Motor neuron (in vitro differentiated cells): ENCODE results near the gene AKR1D1. TPM values are rescaled to one million over a fixed set of nuclear protein-coding genes. Genes with fewer than 3 reads are reported as not detected.
"Not testable (repeated sequence)": the region's sequence is repeated elsewhere in the genome, so short reads cannot be mapped to it uniquely, and the experiment has no call there.

Source experiments
- ATAC-seq, 8 experiments: fragments of 200-7000 bp; cut with Tn5 transposase; replicated peaks in 6 of 8; 2 replicates each; pipeline ENCODE4 v1.8.0; 2021; ENCODE audit warnings: mild to moderate bottlenecking in 8 of 8, moderate library complexity in 8 of 8
- H3K27ac ChIP-seq, 2 donors: fragments of 250-450 bp; sonication (Bioruptor Pico); 2 replicates each; pipeline ENCODE4 v1.9.0; 2021; ENCODE audit warnings: antibody characterized with exemption in 2 of 2, mild to moderate bottlenecking in 2 of 2, moderate library complexity in 1 of 2
- H3K4me1 ChIP-seq, 2 donors: fragments of 250-450 bp; sonication (Bioruptor Pico); replicated peaks in 1 of 2; 2 replicates each; pipeline ENCODE4 v1.6.1; 2021; ENCODE audit warnings: antibody characterized with exemption in 2 of 2, mild to moderate bottlenecking in 2 of 2, moderate library complexity in 1 of 2
- H3K4me3 ChIP-seq, 5 donors: fragments of 250-450 bp; sonication (Bioruptor Pico); 2 replicates each; pipeline ENCODE4 v1.9.0; 2021; ENCODE audit warnings: antibody characterized with exemption in 5 of 5, mild to moderate bottlenecking in 5 of 5, moderate library complexity in 4 of 5
- WGBS, 10 experiments: fragments of 450-650 bp; shearing (Covaris generic); methylation state at CpG; one replicate each; pipeline ENCODE4 v1.0.0; 2022; 5-methylcytosine and 5-hydroxymethylcytosine counted together
- in situ Hi-C, 9 experiments: fragments of 400-800 bp; cut with MboI; loops; one replicate each; pipeline ENCODE4 v1.15.0; 2021; ENCODE audit warnings: low sequenced_read_pairs in 9 of 9, low pct_unique_long_range_greater_than_20kb in 2 of 9; ENCODE audit not compliant: unreplicated experiment in 9 of 9
- total RNA-seq, 8 experiments: library from RNA; unstranded; fragments of 300-600 nt; gene quantifications; 2 replicates each; pipeline versions ENCODE4 v1.2.3 to v1.2.4, GENCODE V29; 2022

Gene AKR1D1, protein sequence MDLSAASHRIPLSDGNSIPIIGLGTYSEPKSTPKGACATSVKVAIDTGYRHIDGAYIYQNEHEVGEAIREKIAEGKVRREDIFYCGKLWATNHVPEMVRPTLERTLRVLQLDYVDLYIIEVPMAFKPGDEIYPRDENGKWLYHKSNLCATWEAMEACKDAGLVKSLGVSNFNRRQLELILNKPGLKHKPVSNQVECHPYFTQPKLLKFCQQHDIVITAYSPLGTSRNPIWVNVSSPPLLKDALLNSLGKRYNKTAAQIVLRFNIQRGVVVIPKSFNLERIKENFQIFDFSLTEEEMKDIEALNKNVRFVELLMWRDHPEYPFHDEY
- under 1 TPM in 6 of 8 experiments, not detected in 2; 0.05 to 0.88 (median 0.26) TPM for total RNA-seq

- ATAC-seq: no peak
- Histone ChIP-seq H3K4me1 (no peaks in the 10 kb centered on the region), H3K27ac (no peak within 1 kb of the TSS), H3K4me3 (no peak within 1 kb of the TSS)
- 0 to 100% (median 62%) methylated on average over 1 to 3 of the region's 3 CpGs for WGBS, 10 experiments
- in situ Hi-C loops: no loop called here
Observed at GRCh38 chr7:138076196-138076595, at the start of gene AKR1D1. TSS of gene AKR1D1 (plus strand) at chr7:138076459. CDS start at chr7:138076519, 60 bp downstream.

GRCh38 chr7:138027100-138027499 lies 49.2 kb upstream of the AKR1D1 start:
- no peak for ATAC-seq
- Histone ChIP-seq H3K4me3 (no peak overlapping the region), H3K4me1 (no peaks in the 10 kb centered on the region), H3K27ac (no peak overlapping the region)
- 0 to 80% (median 24%) methylated on average over 1 to 2 of the region's 2 CpGs; no CpG with 5 or more reads in 2 of the 10 experiments for WGBS, 10 experiments
- in situ Hi-C loops: no loop called here

DNA sequence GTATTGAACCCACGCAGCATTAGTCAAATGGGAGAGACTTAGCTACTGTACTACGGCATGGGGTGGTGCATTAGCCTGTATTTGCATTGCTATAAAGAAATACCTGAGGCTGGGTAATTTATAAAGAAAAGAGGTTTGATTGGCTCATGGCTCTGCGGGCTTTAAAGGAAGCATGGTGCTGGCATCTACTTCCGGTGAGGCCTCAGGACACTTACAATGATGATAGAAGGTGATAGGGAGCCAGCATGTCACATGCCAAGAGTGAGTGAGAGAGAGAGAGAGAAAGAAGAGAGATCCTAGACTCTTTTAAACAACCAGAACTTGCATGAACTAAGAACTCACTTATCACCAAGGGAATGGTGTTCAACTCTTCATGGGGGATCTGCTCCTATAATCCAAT lies 47.1 kb upstream of the AKR1D1 start:
- in situ Hi-C loops: no loop called here
- no peak overlapping the region for H3K27ac ChIP-seq
- no peak for ATAC-seq

GRCh38 chr7:138029941-138030340 lies 46.3 kb upstream of the AKR1D1 start:
- Histone ChIP-seq H3K4me3 (no peak overlapping the region), H3K4me1 (no peaks in the 10 kb centered on the region), H3K27ac (no peak overlapping the region)
- in situ Hi-C loops: no loop called here
- WGBS, 10 experiments: 17 to 100% (median 83%) methylated on average over 1 to 2 of the region's 2 CpGs; no CpG with 5 or more reads in 2 of the 10 experiments
- peak in 4 of 8 experiments; percentile 19 to 41 (median 26) for ATAC-seq

More for the DNA sequence above, 47.1 kb upstream of the AKR1D1 start:
- 43 to 100% (median 91%) methylated on average over 1 to 4 of the region's 4 CpGs; no CpG with 5 or more reads in 2 of the 10 experiments for WGBS, 10 experiments
- Histone ChIP-seq H3K4me3 (no peak overlapping the region), H3K4me1 (no peaks in the 10 kb centered on the region)

DNA sequence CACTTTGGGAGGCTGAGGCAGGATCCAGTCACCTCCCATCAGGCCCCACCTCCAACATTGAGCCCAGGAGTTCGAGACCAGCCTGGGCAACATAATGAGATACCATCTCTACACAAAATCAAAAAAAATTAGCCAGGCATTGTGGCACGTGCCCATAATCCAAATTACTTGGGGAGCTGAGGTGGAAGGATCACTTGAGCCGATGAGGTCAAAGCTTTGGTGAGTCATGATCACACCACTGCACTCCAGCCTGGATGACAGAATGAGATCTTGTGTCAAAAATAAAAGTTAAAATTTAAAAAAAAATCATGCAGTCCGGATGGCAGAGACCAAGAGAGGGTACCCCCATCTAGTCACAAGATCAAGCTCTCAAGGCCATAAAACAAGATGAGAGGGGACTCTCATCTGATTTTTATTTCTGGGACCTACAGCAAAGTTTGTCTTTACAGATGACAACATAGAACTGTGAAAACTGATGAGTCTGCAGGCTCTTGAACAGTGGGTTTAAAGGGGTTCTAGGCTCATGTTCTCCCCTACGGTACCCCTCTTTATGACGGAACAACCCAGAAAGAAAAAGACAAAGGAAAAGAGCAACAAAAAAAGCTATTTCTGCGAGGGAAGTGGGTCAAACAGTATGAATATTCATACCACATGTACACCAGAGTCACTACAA lies 45.4 kb upstream of the AKR1D1 start:
- in situ Hi-C loops: no loop called here
- peak in 7 of 8 experiments; percentile 56 to 93 (median 72) for ATAC-seq
- Histone ChIP-seq H3K27ac (no peak overlapping the region), H3K4me3 (no peak overlapping the region), H3K4me1 (no peaks in the 10 kb centered on the region)
- 5 to 100% (median 86%) methylated on average over 1 to 7 of the region's 7 CpGs; no CpG with 5 or more reads in 1 of the 10 experiments for WGBS, 10 experiments

GRCh38 chr7:138032186-138032585 lies 44.1 kb upstream of the AKR1D1 start:
- Histone ChIP-seq H3K4me1 (no peaks in the 10 kb centered on the region), H3K4me3 (no peak overlapping the region), H3K27ac (no peak overlapping the region)
- in situ Hi-C loops: no loop called here
- ATAC-seq: no peak

- no peaks in the 10 kb centered on the region for H3K4me1 ChIP-seq
- no peak for ATAC-seq
- WGBS, 10 experiments: 19 to 100% (median 83%) methylated on average over 1 to 3 of the region's 3 CpGs
- no peak overlapping the region for H3K27ac ChIP-seq
- no peak overlapping the region for H3K4me3 ChIP-seq
- in situ Hi-C loops: no loop called here
Observed at GRCh38 chr7:138032770-138033169, 43.5 kb upstream of the AKR1D1 start.

DNA sequence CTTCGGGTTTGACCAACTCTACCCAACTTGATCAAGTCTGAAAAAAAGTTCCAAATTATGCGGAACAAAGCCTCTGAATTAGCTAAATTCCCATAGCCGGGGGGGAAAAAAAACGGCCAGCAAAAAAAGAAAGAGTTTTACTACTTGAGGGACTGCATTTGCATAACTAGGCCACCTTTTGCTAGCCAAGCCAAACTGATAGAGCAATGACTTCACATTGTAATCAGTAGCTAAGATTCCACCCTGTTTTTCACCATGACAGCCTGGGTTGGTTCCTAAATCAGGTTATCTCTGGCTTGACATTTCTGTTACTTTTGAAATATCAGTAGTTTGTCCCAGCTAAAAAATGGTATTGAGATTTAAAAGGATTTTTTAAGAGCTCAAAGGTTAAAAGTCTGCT lies 43.0 kb upstream of the AKR1D1 start:
- Histone ChIP-seq H3K4me3 (no peak overlapping the region), H3K4me1 (no peaks in the 10 kb centered on the region), H3K27ac (no peak overlapping the region)
- 38 to 100% (median 65%) methylated on average over 1 to 4 of the region's 4 CpGs for WGBS, 10 experiments
- no peak for ATAC-seq
- in situ Hi-C loops: no loop called here

DNA sequence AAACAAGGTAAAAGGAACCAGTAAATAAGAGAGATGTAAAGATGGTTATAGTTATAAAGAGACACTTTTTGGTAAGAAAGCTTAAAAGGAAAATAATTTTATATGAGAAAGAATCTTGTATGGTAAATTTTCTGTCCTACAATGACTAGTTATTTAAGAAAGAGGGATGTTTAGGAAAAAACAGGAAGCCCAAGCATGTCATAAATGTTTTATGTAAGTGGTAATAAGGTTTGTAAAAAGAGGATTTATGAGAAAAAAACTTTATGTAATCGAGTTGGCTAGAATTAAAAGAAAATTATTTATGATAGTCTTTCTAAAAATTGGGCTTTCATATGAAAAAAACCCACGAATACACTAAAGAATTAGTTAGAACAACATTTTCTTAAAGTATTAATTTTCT lies 40.1 kb upstream of the AKR1D1 start:
- WGBS, 10 experiments: 4 to 69% (median 25%) methylated on average over 1 to 2 of the region's 2 CpGs
- ATAC-seq: no peak
- in situ Hi-C loops: no loop called here
- Histone ChIP-seq H3K4me3 (no peak overlapping the region), H3K4me1 (no peaks in the 10 kb centered on the region), H3K27ac (no peak overlapping the region)

- H3K4me1 ChIP-seq, H3K4me3 ChIP-seq, ATAC-seq, H3K27ac ChIP-seq, in situ Hi-C loops: not testable (repeated sequence)
- 83% methylated on average over 1 of the region's 1 CpG; no CpG with 5 or more reads in 8 of the 10 experiments for WGBS, 10 experiments
Observed at GRCh38 chr7:138040063-138040462, 36.2 kb upstream of the AKR1D1 start.

GRCh38 chr7:138044897-138045296 lies 31.4 kb upstream of the AKR1D1 start:
- H3K27ac ChIP-seq: no peak overlapping the region
- no peaks in the 10 kb centered on the region for H3K4me1 ChIP-seq
- WGBS, 10 experiments: 0 to 100% (median 89%) methylated on average over 1 to 2 of the region's 2 CpGs; no CpG with 5 or more reads in 1 of the 10 experiments
- no peak for ATAC-seq
- H3K4me3 ChIP-seq: no peak overlapping the region
- in situ Hi-C loops: no loop called here

DNA sequence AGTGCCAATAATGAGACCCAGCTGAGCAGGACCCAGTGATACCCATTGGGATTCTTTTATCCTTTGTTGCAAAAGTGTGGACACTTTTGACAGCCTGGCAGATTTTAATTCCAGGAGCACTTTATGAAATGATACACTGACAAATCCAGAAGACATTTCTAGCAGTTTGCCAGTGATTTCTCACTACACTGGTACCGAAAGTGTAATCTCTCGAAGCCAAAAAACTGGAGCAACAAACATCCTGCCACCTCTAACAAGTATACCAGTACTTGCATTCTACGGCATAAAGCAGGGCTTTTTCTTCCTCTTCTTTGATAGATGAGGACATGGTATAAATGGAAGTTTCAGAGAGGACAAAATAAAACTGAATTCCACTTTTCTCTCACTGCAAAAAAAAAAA lies 28.4 kb upstream of the AKR1D1 start:
- in situ Hi-C loops: no loop called here
- Histone ChIP-seq H3K4me3 (no peak overlapping the region), H3K27ac (no peak overlapping the region), H3K4me1 (no peaks in the 10 kb centered on the region)
- no peak for ATAC-seq
- WGBS, 10 experiments: 15 to 100% (median 93%) methylated on average over 1 to 3 of the region's 3 CpGs

DNA sequence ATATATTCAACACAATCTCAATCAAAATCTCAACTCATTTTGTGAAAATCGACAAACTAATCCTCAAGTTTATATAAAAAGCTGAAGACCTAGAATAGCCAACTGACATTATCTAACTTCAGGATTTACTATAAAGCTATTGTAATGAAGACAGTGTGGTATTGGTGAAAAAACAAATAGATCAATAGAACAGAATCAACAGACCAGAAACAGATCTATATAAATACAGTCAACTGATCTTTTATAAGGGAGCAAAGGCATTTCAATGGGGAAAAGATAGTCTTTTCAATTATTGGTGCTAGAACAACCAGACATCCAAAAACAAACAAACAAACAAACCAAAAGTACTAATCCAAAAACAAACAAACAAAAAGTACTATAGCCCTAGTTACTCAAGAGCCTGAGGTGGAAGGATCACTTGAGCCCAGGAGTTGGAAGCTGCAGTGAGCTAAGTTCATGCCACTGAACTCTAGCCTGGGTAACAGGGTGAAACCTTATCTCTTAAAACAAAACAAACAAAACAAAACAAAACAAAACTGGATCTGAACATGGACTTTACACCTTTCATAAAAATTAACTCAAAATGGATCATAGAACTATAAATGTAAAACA lies 26.6 kb upstream of the AKR1D1 start:
- 0 to 100% (median 83%) methylated on average over 1 of the region's 1 CpG; no CpG with 5 or more reads in 3 of the 10 experiments for WGBS, 10 experiments
- no peak for ATAC-seq
- H3K4me3 ChIP-seq: no peak overlapping the region
- in situ Hi-C loops: no loop called here
- H3K4me1 ChIP-seq: no peaks in the 10 kb centered on the region
- no peak overlapping the region for H3K27ac ChIP-seq
